Measurements from ENCODE around the gene RASSF6. TPM values are rescaled to one million over a fixed set of nuclear protein-coding genes. Genes with fewer than 3 reads are reported as not detected.
"Not testable (repeated sequence)": the region's sequence is repeated elsewhere in the genome, so short reads cannot be mapped to it uniquely, and the experiment has no call there.

RASSF6 gene
- total and polyA plus RNA-seq, 4 donors, result 1.2 to 7.6 (median 2.0) TPM

DNA sequence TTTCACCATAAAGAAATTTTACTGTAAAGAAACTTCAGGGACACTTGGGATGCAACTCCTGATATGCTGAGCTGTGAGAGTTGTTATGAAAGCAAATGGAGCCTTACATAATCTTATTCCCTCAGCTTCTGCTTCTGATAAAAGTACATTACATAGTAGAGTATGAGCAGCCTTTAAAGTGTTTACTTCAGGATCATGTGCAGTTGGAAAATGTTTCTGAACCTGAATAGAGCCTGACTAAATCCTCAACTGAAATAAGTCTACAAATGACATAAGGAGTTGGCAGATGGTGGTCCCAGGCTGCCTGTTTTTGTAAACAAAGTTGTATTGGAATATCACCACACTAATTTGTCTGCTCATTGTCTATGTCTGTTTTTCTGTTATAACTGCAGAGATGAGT lies 19.3 kb downstream of the RASSF6 start:
- Histone ChIP-seq H3K9me3 (ENCODE audit: control insufficient read depth in 4 of 4, insufficient read depth in 3 of 4, low read length in 3 of 4) (no peaks in the 10 kb centered on the region), H3K27ac (ENCODE audit: low read depth in 1 of 2, low read length in 1 of 2) (no peak overlapping the region), H3K4me1 (ENCODE audit: control insufficient read depth in 5 of 5, insufficient read depth in 5 of 5, low read length in 5 of 5) (peaks cover 0 to 14% (median 2%) of the 10 kb centered on the region in 5 donors), H3K9ac (ENCODE audit: insufficient read depth in 1 of 2, low read length in 2 of 2) (no peak overlapping the region), H3K27me3 (ENCODE audit: control insufficient read depth in 3 of 3, insufficient read depth in 3 of 3, low read length in 2 of 3) (no peaks in the 10 kb centered on the region), H3K36me3 (ENCODE audit: control insufficient read depth in 4 of 4, insufficient read depth in 4 of 4, low read length in 4 of 4) (no peaks in the 10 kb centered on the region), H3K4me3 (no peak overlapping the region)
- TF ChIP-seq, protein P1, sequence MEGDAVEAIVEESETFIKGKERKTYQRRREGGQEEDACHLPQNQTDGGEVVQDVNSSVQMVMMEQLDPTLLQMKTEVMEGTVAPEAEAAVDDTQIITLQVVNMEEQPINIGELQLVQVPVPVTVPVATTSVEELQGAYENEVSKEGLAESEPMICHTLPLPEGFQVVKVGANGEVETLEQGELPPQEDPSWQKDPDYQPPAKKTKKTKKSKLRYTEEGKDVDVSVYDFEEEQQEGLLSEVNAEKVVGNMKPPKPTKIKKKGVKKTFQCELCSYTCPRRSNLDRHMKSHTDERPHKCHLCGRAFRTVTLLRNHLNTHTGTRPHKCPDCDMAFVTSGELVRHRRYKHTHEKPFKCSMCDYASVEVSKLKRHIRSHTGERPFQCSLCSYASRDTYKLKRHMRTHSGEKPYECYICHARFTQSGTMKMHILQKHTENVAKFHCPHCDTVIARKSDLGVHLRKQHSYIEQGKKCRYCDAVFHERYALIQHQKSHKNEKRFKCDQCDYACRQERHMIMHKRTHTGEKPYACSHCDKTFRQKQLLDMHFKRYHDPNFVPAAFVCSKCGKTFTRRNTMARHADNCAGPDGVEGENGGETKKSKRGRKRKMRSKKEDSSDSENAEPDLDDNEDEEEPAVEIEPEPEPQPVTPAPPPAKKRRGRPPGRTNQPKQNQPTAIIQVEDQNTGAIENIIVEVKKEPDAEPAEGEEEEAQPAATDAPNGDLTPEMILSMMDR (IDR thresholded peaks at IDR 0.05; ENCODE audit: control extremely low read depth, extremely low read depth), result no peak
- no peak for ATAC-seq (ENCODE audit: insufficient read depth, low FRiP score)
- DNase-seq, result peak in 2 of 3 donors; percentile 48 to 71

DNA sequence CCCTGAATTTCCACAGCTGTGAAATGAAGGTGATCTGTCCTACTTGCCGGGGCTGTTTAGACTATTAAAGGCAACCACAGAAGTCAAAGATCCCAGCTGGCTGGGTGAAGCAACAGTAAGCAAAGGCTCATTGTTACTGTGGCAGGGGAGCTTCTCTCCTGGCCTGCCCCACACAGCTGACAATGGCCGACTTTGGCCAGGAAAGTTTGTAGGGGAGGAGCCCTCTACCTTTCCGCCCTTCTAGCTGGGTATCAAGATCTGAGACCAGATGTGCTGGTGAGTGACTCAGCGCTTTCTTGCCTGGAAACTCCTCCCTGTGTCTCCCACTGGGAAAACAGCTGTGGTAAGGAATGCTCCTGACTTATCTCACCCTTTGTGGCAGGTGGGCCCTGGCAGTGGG lies 21.1 kb downstream of the RASSF6 start:
- ATAC-seq (ENCODE audit: insufficient read depth, low FRiP score) (no peak), DNase-seq (peak in 2 of 3 donors; percentile 20 to 26)
- Histone ChIP-seq H3K4me3 (no peak overlapping the region), H3K9ac (ENCODE audit: insufficient read depth in 1 of 2, low read length in 2 of 2) (no peak overlapping the region), H3K27ac (ENCODE audit: low read depth in 1 of 2, low read length in 1 of 2) (no peak overlapping the region), H3K9me3 (ENCODE audit: control insufficient read depth in 4 of 4, insufficient read depth in 3 of 4, low read length in 3 of 4) (no peaks in the 10 kb centered on the region), H3K4me1 (ENCODE audit: control insufficient read depth in 5 of 5, insufficient read depth in 5 of 5, low read length in 5 of 5) (peaks cover 0 to 14% (median 2%) of the 10 kb centered on the region in 5 donors), H3K36me3 (ENCODE audit: control insufficient read depth in 4 of 4, insufficient read depth in 4 of 4, low read length in 4 of 4) (no peaks in the 10 kb centered on the region), H3K27me3 (ENCODE audit: control insufficient read depth in 3 of 3, insufficient read depth in 3 of 3, low read length in 2 of 3) (no peaks in the 10 kb centered on the region)
- TF ChIP-seq, protein P1 (IDR thresholded peaks at IDR 0.05; ENCODE audit: control extremely low read depth, extremely low read depth), result no peak
- WGBS, 2 donors, result 60 to 61% methylated on average over 4 of the region's 4 CpGs

DNA sequence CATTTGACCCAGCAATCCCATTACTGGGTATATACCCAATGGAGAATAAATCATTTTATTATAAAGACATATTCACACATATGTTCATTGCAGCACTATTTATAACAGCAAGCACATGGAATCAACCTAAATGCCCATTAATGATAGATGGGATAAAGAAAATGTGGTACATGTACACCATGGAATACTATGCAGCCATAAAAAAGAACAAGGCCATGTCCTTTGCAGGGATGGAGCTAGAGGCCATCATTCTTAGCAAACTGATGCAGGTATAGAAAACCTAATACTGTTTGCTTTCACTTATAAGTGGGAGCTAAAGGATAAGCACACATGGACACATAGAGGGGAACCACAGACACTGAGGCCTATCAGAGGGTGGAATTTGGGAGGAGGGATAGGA lies 22.6 kb downstream of the RASSF6 start:
- DNase-seq (no peak), ATAC-seq (ENCODE audit: insufficient read depth, low FRiP score) (no peak)
- H3K4me3 ChIP-seq, result no peak overlapping the region
- no peaks in the 10 kb centered on the region for H3K36me3 ChIP-seq (ENCODE audit: control insufficient read depth in 4 of 4, insufficient read depth in 4 of 4, low read length in 4 of 4)
- no peaks in the 10 kb centered on the region for H3K9me3 ChIP-seq (ENCODE audit: control insufficient read depth in 4 of 4, insufficient read depth in 3 of 4, low read length in 3 of 4)
- peaks cover 0 to 10% (median 0%) of the 10 kb centered on the region in 5 donors for H3K4me1 ChIP-seq (ENCODE audit: control insufficient read depth in 5 of 5, insufficient read depth in 5 of 5, low read length in 5 of 5)
- no peak overlapping the region for H3K27ac ChIP-seq (ENCODE audit: low read depth in 1 of 2, low read length in 1 of 2)
- no peaks in the 10 kb centered on the region for H3K27me3 ChIP-seq (ENCODE audit: control insufficient read depth in 3 of 3, insufficient read depth in 3 of 3, low read length in 2 of 3)
- H3K9ac ChIP-seq (ENCODE audit: insufficient read depth in 1 of 2, low read length in 2 of 2), result no peak overlapping the region
- TF ChIP-seq, protein P1 (IDR thresholded peaks at IDR 0.05; ENCODE audit: control extremely low read depth, extremely low read depth), result no peak

DNA sequence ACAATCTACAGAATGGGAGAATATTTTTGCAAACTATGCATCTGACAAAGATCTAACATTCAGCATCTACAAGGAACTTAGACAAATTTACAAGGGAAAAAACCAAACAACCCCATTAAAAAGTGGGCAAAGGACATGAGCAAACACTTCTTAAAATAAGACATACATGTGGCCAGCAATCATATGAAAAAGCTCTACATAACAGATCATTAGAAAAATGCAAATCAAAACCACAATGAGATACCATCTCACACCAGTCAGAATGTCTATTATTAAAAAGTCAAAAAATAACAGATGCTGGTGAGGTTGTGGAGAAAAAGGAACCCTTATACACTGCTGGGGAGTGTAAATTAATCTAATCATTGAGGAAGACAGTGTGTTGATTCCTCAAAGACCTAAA lies 23.1 kb downstream of the RASSF6 start:
- not testable (repeated sequence) for H3K36me3 ChIP-seq (ENCODE audit: control insufficient read depth in 4 of 4, insufficient read depth in 4 of 4, low read length in 4 of 4); H3K4me1 ChIP-seq (ENCODE audit: control insufficient read depth in 5 of 5, insufficient read depth in 5 of 5, low read length in 5 of 5); H3K27ac ChIP-seq (ENCODE audit: low read depth in 1 of 2, low read length in 1 of 2); ATAC-seq (ENCODE audit: insufficient read depth, low FRiP score); H3K4me3 ChIP-seq; H3K9me3 ChIP-seq (ENCODE audit: control insufficient read depth in 4 of 4, insufficient read depth in 3 of 4, low read length in 3 of 4); H3K9ac ChIP-seq (ENCODE audit: insufficient read depth in 1 of 2, low read length in 2 of 2); DNase-seq; H3K27me3 ChIP-seq (ENCODE audit: control insufficient read depth in 3 of 3, insufficient read depth in 3 of 3, low read length in 2 of 3)

Measured in lung (tissue), 12 donors.